ENCODE results near the gene ZNF226.
"Not testable (repeated sequence)": the region's sequence is repeated elsewhere in the genome, so short reads cannot be mapped to it uniquely, and the experiment has no call there.

- TF ChIP-seq CTCF (conservative IDR thresholded peaks at IDR 0.05); ZFX (IDR thresholded peaks at IDR 0.05): not testable (repeated sequence)
These were observed 55.9 kb downstream of the ZNF226 start for GRCh38 chr19:44220761-44221160.
